B cell (primary cell): ENCODE results near the gene PLIN5. TPM values are rescaled to one million over a fixed set of nuclear protein-coding genes. Genes with fewer than 3 reads are reported as not detected.

Source experiments
- ATAC-seq: fragments of 200-7000 bp; cut with Tn5 transposase; one replicate; pipeline ENCODE4 v1.10.0; 2021; ENCODE audit warnings: low read depth, mild to moderate bottlenecking, moderate number of reproducible peaks, moderate library complexity
- CTCF ChIA-PET: fragments of 350-600 bp; sonication (Branson Sonifier 250); formaldehyde crosslinking; loops from one replicate; lab custom pipeline; 2021; ENCODE audit warnings: antibody characterized with exemption, inconsistent platforms; lab: Charles Lee
- POLR2A ChIA-PET: fragments of 350-600 bp; sonication (Branson Sonifier 250); formaldehyde crosslinking; loops from one replicate; lab custom pipeline; 2021; ENCODE audit warnings: antibody characterized with exemption; lab: Charles Lee
- DNase-seq: peaks from one replicate; pipeline ENCODE4 v3.0.0; 2013
- H2AFZ ChIP-seq: 2 replicates; pipeline ENCODE4 v1.6.1; 2012; ENCODE audit warnings: mild to moderate bottlenecking, low read depth, low read length; ENCODE audit not compliant: insufficient read depth, poor library complexity, severe bottlenecking
- H3K27ac ChIP-seq, 2 donors: 1 replicate in 1 of 2; 2 replicates in 1 of 2; pipeline ENCODE4 v1.5.1; 2012 to 2013; ENCODE audit warnings: low read length in 2 of 2, mild to moderate bottlenecking in 2 of 2, moderate library complexity in 1 of 2
- H3K27me3 ChIP-seq, 4 experiments: fragments of 200-600 bp in 1 of 4; sonication (generic) in 1 of 4; replicated peaks in 1 of 4; 1 replicate in 2 of 4; 2 replicates in 2 of 4; pipeline versions ENCODE4 v1.6.1 to v1.7.0; 2013 to 2016; ENCODE audit warnings: low read length in 3 of 4, mild to moderate bottlenecking in 2 of 4, mixed read lengths in 1 of 4, moderate library complexity in 1 of 4; ENCODE audit not compliant: insufficient read depth in 4 of 4, control insufficient read depth in 3 of 4; ENCODE audit errors: control extremely low read depth in 1 of 4
- H3K36me3 ChIP-seq, 2 experiments: replicated peaks in 1 of 2; 1 replicate in 1 of 2; 2 replicates in 1 of 2; pipeline versions ENCODE4 v1.6.1 to v1.7.1; 2013; ENCODE audit warnings: low read length in 1 of 2; ENCODE audit not compliant: insufficient read depth in 2 of 2, control insufficient read depth in 1 of 2; ENCODE audit errors: control extremely low read depth in 1 of 2, extremely low read depth in 1 of 2
- H3K4me1 ChIP-seq, 2 donors: fragments of 200-600 bp in 1 of 2; sonication (generic) in 1 of 2; 1 replicate in 1 of 2; 2 replicates in 1 of 2; pipeline versions ENCODE4 v1.5.1 to v1.6.1; 2013 to 2017; ENCODE audit warnings: low read length in 2 of 2; ENCODE audit not compliant: control insufficient read depth in 2 of 2, insufficient read depth in 2 of 2
- H3K4me2 ChIP-seq: replicated peaks from 2 replicates; pipeline ENCODE3; 2012; ENCODE audit warnings: mild to moderate bottlenecking, low read depth, low read length; ENCODE audit not compliant: poor library complexity, severe bottlenecking
- H3K4me3 ChIP-seq, 5 experiments: fragments of 200-600 bp in 1 of 5; sonication (generic) in 1 of 5; 1 replicate in 3 of 5; 2 replicates in 2 of 5; pipeline versions ENCODE4 v1.5.1 to v1.7.0; 2011 to 2016; ENCODE audit warnings: low read length in 4 of 5, mild to moderate bottlenecking in 4 of 5, low read depth in 2 of 5, control low read depth in 1 of 5, moderate library complexity in 1 of 5; ENCODE audit not compliant: insufficient read depth in 1 of 5; ENCODE audit errors: control extremely low read depth in 1 of 5, extremely low read depth in 1 of 5
- H3K79me2 ChIP-seq: fragments of 200-600 bp; sonication (generic); one replicate; pipeline ENCODE4 v1.6.0; 2016; ENCODE audit warnings: low read length; ENCODE audit not compliant: control insufficient read depth, insufficient read depth
- H3K9ac ChIP-seq: fragments of 200-600 bp; sonication (generic); 2 replicates; pipeline ENCODE4 v1.6.1; 2017; ENCODE audit warnings: mild to moderate bottlenecking, low read length, moderate library complexity
- H3K9me3 ChIP-seq, 3 donors: one replicate each; pipeline versions ENCODE4 v1.6.1 to v1.7.1; 2013; ENCODE audit warnings: low read length in 2 of 3; ENCODE audit not compliant: control insufficient read depth in 2 of 3, insufficient read depth in 1 of 3; ENCODE audit errors: control extremely low read depth in 1 of 3
- H4K20me1 ChIP-seq: 2 replicates; pipeline ENCODE4 v1.6.0; 2012; ENCODE audit warnings: mild to moderate bottlenecking, low read length; ENCODE audit not compliant: insufficient read depth, control insufficient read depth, poor library complexity, severe bottlenecking
- H3K27ac Mint-ChIP-seq: one replicate; pipeline ENCODE4 v1.8.0; 2021; ENCODE audit warnings: mixed read lengths
- H3K27me3 Mint-ChIP-seq: one replicate; pipeline ENCODE4 v1.8.0; 2021; ENCODE audit warnings: mixed read lengths
- H3K4me1 Mint-ChIP-seq: one replicate; pipeline ENCODE4 v1.8.0; 2021; ENCODE audit warnings: mixed read lengths
- H3K4me3 Mint-ChIP-seq: one replicate; pipeline ENCODE4 v1.8.0; 2021; ENCODE audit warnings: mixed read lengths
- H3K9me3 Mint-ChIP-seq: one replicate; pipeline ENCODE4 v1.8.0; 2022; ENCODE audit warnings: mixed read lengths; ENCODE audit not compliant: insufficient read depth
- CTCF ChIP-seq: fragments of 200-600 bp; IDR thresholded peaks from one replicate; pipeline ENCODE4 v1.8.0; 2022; ENCODE audit warnings: antibody characterized with exemption, mild to moderate bottlenecking
- EZH2 ChIP-seq: IDR thresholded peaks from 2 replicates; pipeline ENCODE4 v1.6.1; 2012; ENCODE audit warnings: borderline replicate concordance, low read depth, mild to moderate bottlenecking, moderate library complexity, low read length; ENCODE audit not compliant: insufficient read depth, poor library complexity, severe bottlenecking
- WGBS: methylation state at CpG from one replicate; pipeline ENCODE4 v1.1.5; 2013; ENCODE audit warnings: missing lambda C conversion rate; ENCODE audit not compliant: insufficient coverage; 5-methylcytosine and 5-hydroxymethylcytosine counted together
- intact Hi-C: fragments of 100-400 bp; cut with micrococcal nuclease; formaldehyde crosslinking; loops from one replicate; pipeline ENCODE4 v1.10.0; 2022
- polyA plus RNA-seq: library from polyadenylated mRNA; depleted of rRNA; stranded (reverse); fragments of >200 nt; gene quantifications from 2 replicates; pipeline ENCODE4 v1.2.3, GENCODE V29; 2012
- total RNA-seq, 2 donors: library from RNA; stranded (reverse); fragments of 120-200 nt in 1 of 2; gene quantifications; 1 replicate in 1 of 2; 2 replicates in 1 of 2; pipeline versions ENCODE4 v1.2.3 to v1.2.4, GENCODE V29; 2013 to 2022

PLIN5 gene
- total and polyA plus RNA-seq, 2 donors (not counting 1 experiment from before 2014, with no cell fraction given) = 0.15 to 0.27 TPM

- intact Hi-C loops = no loop called here
- H2AFZ ChIP-seq = no peak overlapping the region
- DNase-seq (no peak), ATAC-seq (no peak)
- ChIA-PET CTCF (no interaction called here), POLR2A (no interaction called here)
- no peak overlapping the region for H3K27ac ChIP-seq
- H4K20me1 ChIP-seq = no peaks in the 10 kb centered on the region
- H3K4me1 Mint-ChIP-seq = no peaks in the 10 kb centered on the region
- H3K27me3 ChIP-seq = no peaks in the 10 kb centered on the region
- H3K9me3 Mint-ChIP-seq = no peaks in the 10 kb centered on the region
- H3K9me3 ChIP-seq = peaks cover 0 to 16% (median 0%) of the 10 kb centered on the region in 3 donors
- H3K27me3 Mint-ChIP-seq = no peaks in the 10 kb centered on the region
- no peaks in the 10 kb centered on the region for H3K79me2 ChIP-seq
- H3K9ac ChIP-seq = no peak overlapping the region
- no peak overlapping the region for H3K4me3 Mint-ChIP-seq
- H3K4me3 ChIP-seq = no peak overlapping the region
- no peak for TF ChIP-seq CTCF
- TF ChIP-seq EZH2 = no peak
- peaks cover 0 to 4% of the 10 kb centered on the region in 2 experiments for H3K36me3 ChIP-seq
- H3K27ac Mint-ChIP-seq = no peak overlapping the region
- H3K4me2 ChIP-seq = no peak overlapping the region
- 95% methylated on average over 9 of the region's 12 CpGs for WGBS
- H3K4me1 ChIP-seq = no peaks in the 10 kb centered on the region
These were observed 27.9 kb downstream of the PLIN5 start for GRCh38 chr19:4507150-4507452.

- Mint-ChIP-seq H3K9me3 (no peaks in the 10 kb centered on the region), H3K27me3 (no peaks in the 10 kb centered on the region), H3K4me1 (no peaks in the 10 kb centered on the region), H3K27ac (no peak overlapping the region), H3K4me3 (no peak overlapping the region)
- CTCF ChIA-PET = no interaction called here
- Histone ChIP-seq H4K20me1 (no peaks in the 10 kb centered on the region), H3K36me3 (peaks cover 0 to 4% of the 10 kb centered on the region in 2 experiments), H3K27me3 (no peaks in the 10 kb centered on the region), H3K4me2 (no peak overlapping the region), H3K9me3 (peaks cover 0 to 16% (median 0%) of the 10 kb centered on the region in 3 donors), H3K27ac (no peak overlapping the region), H3K4me3 (no peak overlapping the region), H3K9ac (no peak overlapping the region), H2AFZ (no peak overlapping the region), H3K4me1 (no peaks in the 10 kb centered on the region), H3K79me2 (no peaks in the 10 kb centered on the region)
- POLR2A ChIA-PET = no interaction called here
- ATAC-seq (no peak), DNase-seq (no peak)
- TF ChIP-seq CTCF (no peak), EZH2 (no peak)
- 93% methylated on average over 17 of the region's 17 CpGs for WGBS
- intact Hi-C loops = no loop called here
These were observed 28.4 kb downstream of the PLIN5 start for GRCh38 chr19:4506449-4507149.
